NCI-H2196 (cell line): Measurements from ENCODE around the gene KLF7.

ENCODE experiments used
- DNase-seq: peaks from one replicate; lab custom pipeline; 2025; ENCODE audit not compliant: unreplicated experiment; lab: John Stamatoyannopoulos, UW

Gene KLF7

GRCh38 chr2:207167099-207167923 is 1.6 kb upstream of the KLF7 start:
- DNase-seq, result no peak

GRCh38 chr2:207166349-207167098 is 776 bp upstream of the KLF7 start:
- DNase-seq, result peak; percentile 81

GRCh38 chr2:207166039-207166348 is 246 bp upstream of the KLF7 start:
- DNase-seq, result peak; percentile 98

- no peak for DNase-seq
These were observed 1.5 kb downstream of the KLF7 start for GRCh38 chr2:207164006-207164831.

- DNase-seq, result no peak
These were observed 2.1 kb downstream of the KLF7 start for GRCh38 chr2:207163756-207164005.

GRCh38 chr2:207163053-207163755 is 2.5 kb downstream of the KLF7 start:
- DNase-seq, result peak; percentile 24

- DNase-seq, result no peak
These were observed 3.4 kb downstream of the KLF7 start for GRCh38 chr2:207162316-207162715.

GRCh38 chr2:207161247-207162123 is 4.3 kb downstream of the KLF7 start:
- DNase-seq, result no peak

- DNase-seq, result no peak
These were observed 5.6 kb downstream of the KLF7 start for GRCh38 chr2:207160115-207160514.

GRCh38 chr2:207159002-207159401 is 6.7 kb downstream of the KLF7 start:
- DNase-seq, result no peak

GRCh38 chr2:207157731-207158130 is 8.0 kb downstream of the KLF7 start:
- DNase-seq, result no peak

- no peak for DNase-seq
These were observed 8.6 kb downstream of the KLF7 start for GRCh38 chr2:207157162-207157481.

GRCh38 chr2:207156451-207157161 is 9.1 kb downstream of the KLF7 start:
- no peak for DNase-seq

- no peak for DNase-seq
These were observed 10.0 kb downstream of the KLF7 start for GRCh38 chr2:207155516-207156444.

GRCh38 chr2:207154556-207155510 is 10.9 kb downstream of the KLF7 start:
- DNase-seq, result no peak

GRCh38 chr2:207153266-207153975 is 12.3 kb downstream of the KLF7 start:
- no peak for DNase-seq

GRCh38 chr2:207151048-207151447 is 14.7 kb downstream of the KLF7 start:
- no peak for DNase-seq
